ENCODE measurements around the gene CCL15. TPM values are rescaled to one million over a fixed set of nuclear protein-coding genes. Genes with fewer than 3 reads are reported as not detected.
A peak's percentile ranks its signal among the peaks of the same experiment; 100 is the strongest.

Gene CCL15
- total and polyA plus RNA-seq, 2 of the 13 experiments (the other 11 are each of a cell fraction or from before 2014, with no cell fraction given): 29.2 to 45.9 TPM

DNA sequence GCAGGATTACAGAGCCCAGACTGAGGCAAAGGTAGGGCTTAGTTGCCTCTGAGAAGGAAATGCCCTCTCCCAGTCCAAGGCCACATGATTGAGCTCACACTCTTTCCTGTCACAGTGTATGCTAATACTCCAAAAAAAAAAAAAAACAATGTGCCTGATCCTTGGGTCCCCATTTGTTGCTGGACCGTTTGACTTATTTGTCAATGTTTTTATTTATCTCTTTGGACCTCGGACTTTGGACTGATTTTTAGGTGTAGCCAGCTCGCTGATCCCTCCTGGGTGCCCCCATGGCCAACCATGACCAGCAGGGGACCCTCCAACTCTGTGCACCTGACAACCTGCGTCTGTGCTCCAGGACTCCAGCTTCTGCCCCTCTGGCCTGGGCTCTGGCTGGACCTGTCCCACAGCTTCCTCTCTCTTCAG lies 19.4 kb downstream of the CCL15 start (continued):
- TF ChIP-seq, protein P1, sequence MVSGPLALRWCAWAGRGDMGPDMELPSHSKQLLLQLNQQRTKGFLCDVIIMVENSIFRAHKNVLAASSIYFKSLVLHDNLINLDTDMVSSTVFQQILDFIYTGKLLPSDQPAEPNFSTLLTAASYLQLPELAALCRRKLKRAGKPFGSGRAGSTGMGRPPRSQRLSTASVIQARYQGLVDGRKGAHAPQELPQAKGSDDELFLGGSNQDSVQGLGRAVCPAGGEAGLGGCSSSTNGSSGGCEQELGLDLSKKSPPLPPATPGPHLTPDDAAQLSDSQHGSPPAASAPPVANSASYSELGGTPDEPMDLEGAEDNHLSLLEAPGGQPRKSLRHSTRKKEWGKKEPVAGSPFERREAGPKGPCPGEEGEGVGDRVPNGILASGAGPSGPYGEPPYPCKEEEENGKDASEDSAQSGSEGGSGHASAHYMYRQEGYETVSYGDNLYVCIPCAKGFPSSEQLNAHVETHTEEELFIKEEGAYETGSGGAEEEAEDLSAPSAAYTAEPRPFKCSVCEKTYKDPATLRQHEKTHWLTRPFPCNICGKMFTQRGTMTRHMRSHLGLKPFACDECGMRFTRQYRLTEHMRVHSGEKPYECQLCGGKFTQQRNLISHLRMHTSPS (CRISPR knock-in tag; IDR thresholded peaks at IDR 0.05; ENCODE audit: low read depth): 0 out of 2 replicates have a peak, but pooled peaks have one; percentile 33
- TF ChIP-seq, protein P2, sequence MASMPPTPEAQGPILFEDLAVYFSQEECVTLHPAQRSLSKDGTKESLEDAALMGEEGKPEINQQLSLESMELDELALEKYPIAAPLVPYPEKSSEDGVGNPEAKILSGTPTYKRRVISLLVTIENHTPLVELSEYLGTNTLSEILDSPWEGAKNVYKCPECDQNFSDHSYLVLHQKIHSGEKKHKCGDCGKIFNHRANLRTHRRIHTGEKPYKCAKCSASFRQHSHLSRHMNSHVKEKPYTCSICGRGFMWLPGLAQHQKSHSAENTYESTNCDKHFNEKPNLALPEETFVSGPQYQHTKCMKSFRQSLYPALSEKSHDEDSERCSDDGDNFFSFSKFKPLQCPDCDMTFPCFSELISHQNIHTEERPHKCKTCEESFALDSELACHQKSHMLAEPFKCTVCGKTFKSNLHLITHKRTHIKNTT (CRISPR knock-in tag; IDR thresholded peaks at IDR 0.05): no peak
- TF ChIP-seq, protein P3, sequence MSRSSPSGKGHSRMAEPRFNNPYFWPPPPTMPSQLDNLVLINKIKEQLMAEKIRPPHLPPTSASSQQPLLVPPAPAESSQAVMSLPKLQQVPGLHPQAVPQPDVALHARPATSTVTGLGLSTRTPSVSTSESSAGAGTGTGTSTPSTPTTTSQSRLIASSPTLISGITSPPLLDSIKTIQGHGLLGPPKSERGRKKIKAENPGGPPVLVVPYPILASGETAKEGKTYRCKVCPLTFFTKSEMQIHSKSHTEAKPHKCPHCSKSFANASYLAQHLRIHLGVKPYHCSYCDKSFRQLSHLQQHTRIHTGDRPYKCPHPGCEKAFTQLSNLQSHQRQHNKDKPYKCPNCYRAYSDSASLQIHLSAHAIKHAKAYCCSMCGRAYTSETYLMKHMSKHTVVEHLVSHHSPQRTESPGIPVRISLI (CRISPR knock-in tag; IDR thresholded peaks at IDR 0.05; ENCODE audit: borderline replicate concordance): peak; percentile 91
- TF ChIP-seq, protein P4, sequence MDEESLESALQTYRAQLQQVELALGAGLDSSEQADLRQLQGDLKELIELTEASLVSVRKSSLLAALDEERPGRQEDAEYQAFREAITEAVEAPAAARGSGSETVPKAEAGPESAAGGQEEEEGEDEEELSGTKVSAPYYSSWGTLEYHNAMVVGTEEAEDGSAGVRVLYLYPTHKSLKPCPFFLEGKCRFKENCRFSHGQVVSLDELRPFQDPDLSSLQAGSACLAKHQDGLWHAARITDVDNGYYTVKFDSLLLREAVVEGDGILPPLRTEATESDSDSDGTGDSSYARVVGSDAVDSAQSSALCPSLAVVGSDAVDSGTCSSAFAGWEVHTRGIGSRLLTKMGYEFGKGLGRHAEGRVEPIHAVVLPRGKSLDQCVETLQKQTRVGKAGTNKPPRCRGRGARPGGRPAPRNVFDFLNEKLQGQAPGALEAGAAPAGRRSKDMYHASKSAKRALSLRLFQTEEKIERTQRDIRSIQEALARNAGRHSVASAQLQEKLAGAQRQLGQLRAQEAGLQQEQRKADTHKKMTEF (CRISPR knock-in tag; IDR thresholded peaks at IDR 0.05): peak; percentile 77
- peak; percentile 61 for TF ChIP-seq TBL1XR1 (IDR thresholded peaks at IDR 0.05; ENCODE audit: borderline replicate concordance, low read length, partially characterized antibody)
- no peak for TF ChIP-seq NFIB (CRISPR knock-in tag; IDR thresholded peaks at IDR 0.05; ENCODE audit: borderline replicate concordance)
- no peak for TF ChIP-seq NFE2 (CRISPR knock-in tag; IDR thresholded peaks at IDR 0.05)
- TF ChIP-seq ZFP36L2 (CRISPR knock-in tag; IDR thresholded peaks at IDR 0.05): no peak
- peak; percentile 8; the same call in 1 of the 2 replicates for TF ChIP-seq ZNF652 (CRISPR knock-in tag; IDR thresholded peaks at IDR 0.05; ENCODE audit: borderline replicate concordance, low read depth)
- TF ChIP-seq, protein P5, sequence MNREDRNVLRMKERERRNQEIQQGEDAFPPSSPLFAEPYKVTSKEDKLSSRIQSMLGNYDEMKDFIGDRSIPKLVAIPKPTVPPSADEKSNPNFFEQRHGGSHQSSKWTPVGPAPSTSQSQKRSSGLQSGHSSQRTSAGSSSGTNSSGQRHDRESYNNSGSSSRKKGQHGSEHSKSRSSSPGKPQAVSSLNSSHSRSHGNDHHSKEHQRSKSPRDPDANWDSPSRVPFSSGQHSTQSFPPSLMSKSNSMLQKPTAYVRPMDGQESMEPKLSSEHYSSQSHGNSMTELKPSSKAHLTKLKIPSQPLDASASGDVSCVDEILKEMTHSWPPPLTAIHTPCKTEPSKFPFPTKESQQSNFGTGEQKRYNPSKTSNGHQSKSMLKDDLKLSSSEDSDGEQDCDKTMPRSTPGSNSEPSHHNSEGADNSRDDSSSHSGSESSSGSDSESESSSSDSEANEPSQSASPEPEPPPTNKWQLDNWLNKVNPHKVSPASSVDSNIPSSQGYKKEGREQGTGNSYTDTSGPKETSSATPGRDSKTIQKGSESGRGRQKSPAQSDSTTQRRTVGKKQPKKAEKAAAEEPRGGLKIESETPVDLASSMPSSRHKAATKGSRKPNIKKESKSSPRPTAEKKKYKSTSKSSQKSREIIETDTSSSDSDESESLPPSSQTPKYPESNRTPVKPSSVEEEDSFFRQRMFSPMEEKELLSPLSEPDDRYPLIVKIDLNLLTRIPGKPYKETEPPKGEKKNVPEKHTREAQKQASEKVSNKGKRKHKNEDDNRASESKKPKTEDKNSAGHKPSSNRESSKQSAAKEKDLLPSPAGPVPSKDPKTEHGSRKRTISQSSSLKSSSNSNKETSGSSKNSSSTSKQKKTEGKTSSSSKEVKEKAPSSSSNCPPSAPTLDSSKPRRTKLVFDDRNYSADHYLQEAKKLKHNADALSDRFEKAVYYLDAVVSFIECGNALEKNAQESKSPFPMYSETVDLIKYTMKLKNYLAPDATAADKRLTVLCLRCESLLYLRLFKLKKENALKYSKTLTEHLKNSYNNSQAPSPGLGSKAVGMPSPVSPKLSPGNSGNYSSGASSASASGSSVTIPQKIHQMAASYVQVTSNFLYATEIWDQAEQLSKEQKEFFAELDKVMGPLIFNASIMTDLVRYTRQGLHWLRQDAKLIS (CRISPR knock-in tag; IDR thresholded peaks at IDR 0.05): no peak
- no peak for TF ChIP-seq CEBPB (IDR thresholded peaks at IDR 0.05; ENCODE audit: borderline replicate concordance, low read depth, low read length)
- no peak; the same call in 1 of the 2 replicates for TF ChIP-seq NR2C2 (CRISPR knock-in tag; IDR thresholded peaks at IDR 0.05; ENCODE audit: borderline replicate concordance)
- TF ChIP-seq, protein P6, sequence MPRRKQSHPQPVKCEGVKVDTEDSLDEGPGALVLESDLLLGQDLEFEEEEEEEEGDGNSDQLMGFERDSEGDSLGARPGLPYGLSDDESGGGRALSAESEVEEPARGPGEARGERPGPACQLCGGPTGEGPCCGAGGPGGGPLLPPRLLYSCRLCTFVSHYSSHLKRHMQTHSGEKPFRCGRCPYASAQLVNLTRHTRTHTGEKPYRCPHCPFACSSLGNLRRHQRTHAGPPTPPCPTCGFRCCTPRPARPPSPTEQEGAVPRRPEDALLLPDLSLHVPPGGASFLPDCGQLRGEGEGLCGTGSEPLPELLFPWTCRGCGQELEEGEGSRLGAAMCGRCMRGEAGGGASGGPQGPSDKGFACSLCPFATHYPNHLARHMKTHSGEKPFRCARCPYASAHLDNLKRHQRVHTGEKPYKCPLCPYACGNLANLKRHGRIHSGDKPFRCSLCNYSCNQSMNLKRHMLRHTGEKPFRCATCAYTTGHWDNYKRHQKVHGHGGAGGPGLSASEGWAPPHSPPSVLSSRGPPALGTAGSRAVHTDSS (CRISPR knock-in tag; conservative IDR thresholded peaks at IDR 0.05): no peak
- TF ChIP-seq TP53 (CRISPR knock-in tag; conservative IDR thresholded peaks at IDR 0.05): no peak
- TF ChIP-seq, protein P7, sequence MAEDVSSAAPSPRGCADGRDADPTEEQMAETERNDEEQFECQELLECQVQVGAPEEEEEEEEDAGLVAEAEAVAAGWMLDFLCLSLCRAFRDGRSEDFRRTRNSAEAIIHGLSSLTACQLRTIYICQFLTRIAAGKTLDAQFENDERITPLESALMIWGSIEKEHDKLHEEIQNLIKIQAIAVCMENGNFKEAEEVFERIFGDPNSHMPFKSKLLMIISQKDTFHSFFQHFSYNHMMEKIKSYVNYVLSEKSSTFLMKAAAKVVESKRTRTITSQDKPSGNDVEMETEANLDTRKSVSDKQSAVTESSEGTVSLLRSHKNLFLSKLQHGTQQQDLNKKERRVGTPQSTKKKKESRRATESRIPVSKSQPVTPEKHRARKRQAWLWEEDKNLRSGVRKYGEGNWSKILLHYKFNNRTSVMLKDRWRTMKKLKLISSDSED (CRISPR knock-in tag; IDR thresholded peaks at IDR 0.05): no peak
